GM21529 (cell line): ENCODE results near the gene CCDC57.
"Not testable (repeated sequence)": the region's sequence is repeated elsewhere in the genome, so short reads cannot be mapped to it uniquely, and the experiment has no call there.

Experiments
- ATAC-seq: cut with Tn5 transposase; IDR thresholded peaks from one replicate; pipeline ENCODE4 v1.9.1; 2021; ENCODE audit not compliant: unreplicated experiment

The CCDC57 gene

DNA sequence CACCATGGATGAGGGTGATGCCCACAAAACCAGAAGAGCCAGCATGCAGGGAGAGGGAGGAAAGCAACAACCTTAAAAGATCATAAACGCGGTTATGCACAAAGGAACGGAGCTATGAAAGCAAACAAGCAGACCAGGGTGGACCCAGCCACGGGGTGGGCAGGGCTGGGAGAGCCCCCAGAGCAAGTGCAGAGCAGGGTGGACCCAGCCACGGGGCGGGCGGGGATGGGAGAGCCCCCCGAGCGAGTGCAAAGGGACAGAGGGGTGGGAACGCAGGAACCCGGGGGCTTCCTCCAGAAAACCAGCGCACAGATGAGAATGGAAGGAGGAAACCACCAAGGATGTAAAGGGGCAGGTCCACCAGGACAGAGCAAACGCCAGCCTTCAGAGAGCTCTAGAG is 33.2 kb downstream of the CCDC57 start:
- ATAC-seq: no peak

DNA sequence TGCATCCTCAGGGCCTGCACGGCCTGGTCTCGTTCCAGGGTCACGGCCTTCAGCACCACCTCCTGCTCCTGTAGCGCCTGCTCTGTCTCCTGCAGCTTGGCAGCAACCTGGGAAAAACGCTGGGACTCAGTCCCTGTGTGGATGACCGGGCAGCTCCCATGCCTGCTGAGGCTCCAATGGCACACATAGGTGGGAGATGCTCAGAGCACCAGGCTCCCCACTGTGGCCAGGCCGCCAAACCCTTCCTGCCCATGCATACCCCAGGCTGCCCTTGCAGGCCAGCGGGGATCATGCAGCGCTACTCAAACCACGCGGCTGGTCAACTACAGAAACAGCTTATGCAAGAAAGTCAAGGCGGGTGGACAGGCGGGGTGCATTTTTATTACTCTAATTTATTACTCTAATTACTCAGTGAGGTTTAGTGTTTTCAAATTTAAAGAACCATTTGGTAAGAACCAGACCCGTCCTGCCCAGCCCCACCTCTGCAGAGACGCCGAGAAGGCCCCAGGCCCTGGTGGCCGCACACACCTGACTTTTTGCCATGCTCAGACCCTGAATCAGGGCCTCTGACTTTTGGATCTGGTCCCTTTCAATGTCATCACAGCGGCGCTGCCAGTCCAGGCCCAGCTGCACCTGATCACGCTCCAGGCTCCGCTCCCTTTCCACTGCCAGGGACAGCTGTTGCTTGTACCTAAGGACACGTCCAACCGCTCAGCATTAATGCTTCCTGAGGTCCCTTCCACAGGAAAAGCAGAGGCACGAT is 34.0 kb downstream of the CCDC57 start:
- no peak for ATAC-seq

DNA sequence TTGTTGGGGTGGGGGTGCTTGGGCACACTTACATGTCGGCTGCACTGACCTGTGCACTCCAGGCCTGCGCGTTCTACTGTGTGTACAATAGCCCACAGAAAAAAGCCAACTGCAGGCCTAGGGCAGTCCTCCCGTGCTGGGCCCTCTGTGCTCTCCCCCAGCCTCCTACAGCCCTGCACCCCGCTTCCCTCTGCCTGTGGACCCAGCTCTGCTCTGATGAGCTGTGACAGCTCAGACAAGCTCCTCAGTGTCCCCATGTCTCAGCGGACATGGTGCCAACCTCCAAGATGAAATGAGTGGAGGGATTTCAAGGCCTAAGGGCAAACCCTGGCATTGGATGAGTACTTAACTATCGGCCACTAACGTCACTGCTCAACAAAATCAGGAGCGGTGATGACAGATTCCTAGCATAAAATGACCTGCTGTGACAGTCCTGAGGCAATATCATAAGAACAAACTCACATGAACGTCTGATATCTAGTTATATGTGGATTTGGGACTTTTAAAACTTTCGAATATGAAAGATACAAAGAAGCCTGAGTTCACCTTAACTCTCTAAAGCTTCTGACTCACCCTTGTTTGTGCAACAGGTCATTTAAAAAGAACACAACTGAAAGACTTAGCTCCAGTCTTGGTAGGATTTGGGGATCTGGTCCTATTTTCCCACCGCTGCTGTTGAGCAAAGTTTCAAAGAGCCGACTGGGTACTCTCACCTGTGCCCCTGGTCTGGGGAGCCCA is 34.7 kb downstream of the CCDC57 start:
- ATAC-seq: no peak

DNA sequence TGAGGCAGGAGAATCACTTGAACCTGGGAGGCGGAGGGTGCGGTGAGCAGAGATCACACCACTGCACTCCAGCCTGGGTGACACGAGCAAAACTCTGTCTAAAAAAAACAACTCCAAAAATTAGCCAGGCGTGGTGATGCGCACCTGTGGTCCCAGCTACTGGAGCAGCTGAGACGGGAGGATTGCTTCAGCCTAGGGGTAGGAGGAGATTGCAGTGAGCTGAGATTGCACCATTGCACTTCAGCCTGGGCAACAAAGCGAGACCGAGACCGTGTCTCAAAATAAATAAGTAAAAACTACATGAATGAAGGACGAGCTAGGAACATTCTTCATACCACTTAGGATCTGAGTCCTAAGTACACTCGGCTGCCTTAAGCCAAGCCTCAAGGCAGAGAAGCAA is 35.4 kb downstream of the CCDC57 start:
- no peak for ATAC-seq

DNA sequence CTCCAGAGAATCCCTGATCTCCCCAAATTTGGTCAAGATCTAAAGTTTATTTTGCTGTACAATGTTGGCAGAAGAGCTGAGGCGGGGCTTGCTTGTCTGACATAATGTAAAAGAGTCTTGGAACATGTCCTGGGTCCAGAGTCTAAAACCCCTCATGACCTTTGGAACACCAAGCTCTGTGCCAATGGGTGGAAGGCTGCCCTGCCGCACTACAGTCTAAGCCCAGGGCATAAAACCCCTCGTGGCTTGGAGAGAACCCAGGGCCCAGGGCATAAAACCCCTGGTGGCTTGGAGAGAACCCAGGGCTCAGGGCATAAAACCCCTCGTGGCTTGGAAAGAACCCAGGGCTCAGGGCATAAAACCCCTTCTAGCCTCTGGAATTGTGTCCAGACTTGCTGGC is 36.7 kb downstream of the CCDC57 start:
- ATAC-seq: no peak

DNA sequence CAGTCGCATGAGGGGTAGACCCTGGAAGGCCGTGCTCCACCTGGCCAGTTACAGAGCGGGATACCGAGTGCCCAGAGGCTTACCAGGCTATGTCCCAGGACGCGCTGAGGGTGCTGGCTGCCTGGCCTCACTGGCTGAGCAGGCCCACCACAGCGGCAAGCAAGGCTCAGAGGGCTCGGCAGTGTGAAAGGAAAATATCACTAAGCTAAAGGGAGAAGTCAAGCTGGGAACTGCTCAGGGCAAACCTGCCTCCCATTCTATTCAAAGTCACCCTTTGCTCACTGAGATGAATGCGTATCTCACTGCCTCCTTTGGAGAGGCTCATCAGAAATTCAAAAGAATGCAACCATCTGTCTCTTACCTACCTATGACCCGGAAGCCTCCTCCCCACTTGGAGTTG is 37.4 kb downstream of the CCDC57 start:
- no peak for ATAC-seq

DNA sequence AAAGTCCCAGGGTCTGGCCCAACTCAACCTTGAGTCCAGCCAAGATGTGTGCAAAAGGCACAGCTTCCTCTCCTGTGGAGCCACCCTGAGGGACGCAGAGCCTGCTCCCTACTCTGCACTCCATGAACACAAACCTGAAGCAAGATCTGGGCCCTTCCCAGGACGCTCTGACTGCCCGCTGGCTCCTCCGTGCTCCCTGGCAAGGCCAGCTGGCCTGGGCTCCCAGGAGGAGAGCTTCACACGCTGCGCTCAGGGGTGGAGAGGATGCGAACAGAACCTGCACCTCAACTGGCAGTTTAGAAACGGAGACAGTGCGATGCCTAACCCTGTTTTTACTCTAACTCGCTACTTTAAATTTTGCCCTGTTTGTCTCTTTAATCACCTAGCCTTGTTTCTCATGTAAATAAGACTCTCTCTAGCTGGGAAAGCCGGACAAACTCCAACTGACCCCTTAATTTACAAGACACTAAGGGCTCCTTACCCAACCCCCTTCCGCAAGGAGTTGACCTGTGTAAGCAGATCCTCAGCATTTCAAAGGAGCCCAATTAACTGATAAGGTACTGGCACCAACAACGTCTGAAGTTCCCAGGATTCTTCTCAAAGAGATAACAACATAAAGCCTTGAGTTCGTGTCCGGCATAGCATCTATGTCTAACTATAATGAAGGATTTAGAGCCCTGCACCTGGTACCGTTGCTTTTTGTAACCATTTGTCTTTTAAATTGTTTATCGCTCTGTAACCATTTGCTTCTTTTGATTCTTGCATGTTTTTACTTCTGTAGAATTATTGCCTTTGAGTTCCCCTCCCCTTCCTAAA is 38.4 kb downstream of the CCDC57 start:
- not testable (repeated sequence) for ATAC-seq

DNA sequence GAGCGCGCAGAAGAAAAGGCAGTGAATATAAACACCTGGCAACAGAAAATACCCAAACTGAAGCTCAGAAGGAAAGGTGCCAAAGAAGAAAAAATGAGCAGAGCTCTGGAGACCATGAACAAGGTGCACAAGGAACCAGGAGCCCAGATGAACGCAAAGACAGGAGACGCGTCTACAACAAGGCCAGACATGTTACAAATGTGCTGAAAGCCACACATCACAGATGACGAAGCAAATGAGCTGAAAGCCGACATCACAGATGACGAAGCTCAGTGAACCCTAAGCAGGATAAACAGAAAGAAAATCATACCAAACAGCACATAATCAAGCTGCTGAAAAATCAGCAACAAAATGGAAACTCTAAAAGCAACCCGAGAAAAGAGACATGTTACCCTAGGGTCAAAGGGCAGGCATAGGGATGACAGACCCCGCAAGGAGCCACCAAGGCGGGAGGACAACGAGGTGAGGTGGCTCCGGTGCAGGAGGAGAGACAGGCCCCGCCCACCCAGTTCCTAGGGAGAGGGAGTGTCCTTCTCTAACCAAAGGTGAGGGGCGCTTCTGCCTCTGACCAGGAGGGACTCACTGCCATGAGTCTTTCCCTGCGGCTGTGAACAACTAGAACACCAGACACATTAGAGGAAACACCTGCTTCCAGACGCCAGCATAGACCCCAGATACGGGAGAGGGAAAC is 39.1 kb downstream of the CCDC57 start:
- no peak for ATAC-seq

DNA sequence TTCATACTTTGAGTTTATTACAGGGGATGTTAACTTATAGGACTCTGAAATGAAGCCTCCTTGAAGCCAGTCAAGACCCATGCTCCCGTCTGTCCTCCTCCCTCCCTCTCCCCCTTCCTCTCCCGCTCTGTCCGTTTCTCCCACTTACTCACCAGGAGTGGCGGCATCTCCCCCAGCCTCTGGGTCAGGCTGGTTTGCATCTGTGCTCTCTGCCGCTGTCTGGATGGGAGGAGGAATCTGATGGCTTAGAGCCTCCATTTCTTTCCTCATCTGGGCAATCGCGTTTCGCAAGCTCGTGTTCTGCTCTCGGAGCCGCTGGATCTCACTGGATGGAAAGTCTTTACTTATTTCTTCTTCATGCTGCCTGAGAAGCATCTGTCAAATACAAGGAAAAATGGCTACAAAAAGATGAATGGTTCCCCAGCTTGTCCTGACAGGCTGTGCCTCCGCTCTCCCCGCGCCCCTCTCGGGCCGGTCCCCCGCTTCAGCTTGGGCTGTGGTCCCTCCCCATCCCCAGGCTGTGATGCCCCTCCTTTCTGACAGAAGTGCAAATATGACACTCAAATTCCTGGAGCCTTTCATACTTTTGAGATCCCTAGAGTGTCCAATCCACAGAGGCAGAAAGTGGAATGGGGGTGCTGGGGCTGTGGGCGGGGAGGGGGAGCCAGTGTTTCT is 40.0 kb downstream of the CCDC57 start:
- ATAC-seq: no peak

DNA sequence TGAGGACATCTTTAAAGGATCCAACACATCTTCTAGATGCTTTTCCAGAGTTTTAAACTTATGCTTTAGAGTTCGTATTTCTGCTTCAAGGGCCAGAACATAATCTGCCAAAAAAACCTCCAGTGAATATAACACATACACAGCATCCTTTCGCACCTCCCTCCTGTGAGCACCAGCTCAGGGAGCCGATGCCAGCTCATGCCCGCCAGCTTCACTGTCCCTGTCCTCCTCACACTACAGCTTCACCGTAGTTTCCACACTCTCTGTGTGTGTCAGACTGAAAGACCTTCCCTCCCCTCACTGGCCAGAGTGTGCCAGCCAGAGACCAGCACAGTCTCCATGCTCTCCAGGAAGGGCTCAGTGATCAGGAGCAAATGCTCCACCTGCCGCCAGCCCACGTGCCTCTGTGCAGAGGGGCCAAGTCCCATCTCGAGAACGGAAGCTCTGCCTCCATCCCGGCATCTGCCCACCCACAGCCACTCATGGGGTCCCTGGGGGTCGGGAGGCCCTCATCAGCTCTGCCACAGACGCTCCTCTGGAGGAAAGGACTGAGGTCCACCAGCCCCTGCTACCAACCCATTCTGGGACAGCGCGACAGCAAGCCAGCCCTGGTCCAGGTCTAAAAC is 40.8 kb downstream of the CCDC57 start:
- ATAC-seq: no peak

DNA sequence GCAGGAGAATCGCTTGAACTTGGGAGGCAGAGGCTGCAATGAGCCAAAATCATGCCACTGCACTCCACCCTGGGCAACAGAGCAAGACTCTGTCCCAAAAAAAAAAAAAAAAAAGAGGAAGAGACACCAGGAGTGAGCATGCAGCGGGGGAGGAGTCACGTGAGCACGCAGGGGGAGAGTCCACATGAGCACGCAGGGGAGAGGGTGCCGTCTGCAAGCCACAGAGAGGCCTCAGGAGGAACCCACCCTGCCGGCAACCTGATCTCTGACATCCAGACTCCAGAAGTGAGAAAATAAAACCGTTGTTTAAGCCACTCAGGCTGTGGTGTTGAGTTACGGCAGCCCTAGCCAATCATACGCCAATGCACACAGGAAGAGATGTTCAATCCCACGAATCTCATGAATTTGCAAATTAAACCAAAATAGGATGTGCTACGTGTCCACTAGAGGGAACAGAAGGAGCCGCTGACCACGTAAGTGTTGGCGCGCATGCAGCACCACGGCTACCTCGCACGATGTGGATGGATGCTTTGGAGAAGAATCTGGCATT is 42.2 kb downstream of the CCDC57 start:
- no peak for ATAC-seq

DNA sequence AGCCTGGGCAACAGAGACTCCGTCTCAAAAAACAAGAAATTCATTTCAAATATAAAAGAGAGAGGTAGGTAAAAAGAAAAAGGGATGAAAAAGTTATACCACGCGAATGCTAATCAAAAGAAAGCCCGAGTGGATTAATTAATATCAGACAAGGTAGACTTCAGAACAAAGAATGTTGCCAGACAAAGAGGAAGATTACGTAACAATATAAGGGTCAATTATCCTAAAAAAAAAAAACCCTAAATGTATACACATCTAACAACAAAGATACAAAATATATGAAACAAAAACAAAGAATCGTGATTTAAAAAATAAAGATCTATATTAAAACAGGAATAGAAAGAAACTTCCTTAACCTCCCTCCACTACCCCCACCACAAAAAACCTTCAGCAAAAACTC is 44.1 kb downstream of the CCDC57 start:
- ATAC-seq: no peak

DNA sequence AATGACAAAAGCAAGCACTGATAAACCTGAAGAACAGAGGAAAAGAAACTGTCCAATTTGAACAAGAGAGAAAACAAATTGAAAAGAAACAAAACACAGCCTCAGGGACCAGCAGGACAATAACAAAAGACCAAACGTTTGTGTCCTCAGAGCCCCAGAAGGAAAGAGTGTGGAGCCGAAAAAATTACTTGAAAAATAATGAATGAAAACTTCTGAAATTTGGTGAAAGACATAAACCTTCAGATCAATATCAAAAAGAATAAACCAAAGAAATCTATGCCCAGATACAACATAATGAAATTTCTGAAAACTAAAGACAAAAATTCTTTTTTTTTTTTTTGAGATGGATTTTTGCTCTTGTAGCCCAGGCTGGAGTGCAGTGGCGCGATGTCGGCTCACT is 45.6 kb downstream of the CCDC57 start:
- ATAC-seq: no peak

DNA sequence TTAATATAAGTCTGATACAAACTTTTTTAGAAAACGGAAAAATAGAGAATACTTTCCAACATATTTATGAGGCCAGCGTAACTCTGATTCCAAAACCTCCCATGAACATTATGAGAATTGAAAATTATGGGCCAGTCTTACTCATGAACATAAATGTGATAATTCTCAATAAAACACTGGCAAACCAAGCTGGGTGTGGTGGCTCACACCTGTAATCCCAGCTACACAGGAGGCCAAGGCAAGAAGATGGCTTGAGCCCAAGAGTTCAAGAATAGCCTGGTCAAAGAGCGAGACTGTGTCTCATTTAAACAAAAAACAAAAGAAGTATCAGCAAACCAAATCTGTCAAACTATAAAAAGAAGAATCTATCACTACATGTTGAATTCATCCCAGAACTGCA is 47.8 kb downstream of the CCDC57 start:
- ATAC-seq: no peak

DNA sequence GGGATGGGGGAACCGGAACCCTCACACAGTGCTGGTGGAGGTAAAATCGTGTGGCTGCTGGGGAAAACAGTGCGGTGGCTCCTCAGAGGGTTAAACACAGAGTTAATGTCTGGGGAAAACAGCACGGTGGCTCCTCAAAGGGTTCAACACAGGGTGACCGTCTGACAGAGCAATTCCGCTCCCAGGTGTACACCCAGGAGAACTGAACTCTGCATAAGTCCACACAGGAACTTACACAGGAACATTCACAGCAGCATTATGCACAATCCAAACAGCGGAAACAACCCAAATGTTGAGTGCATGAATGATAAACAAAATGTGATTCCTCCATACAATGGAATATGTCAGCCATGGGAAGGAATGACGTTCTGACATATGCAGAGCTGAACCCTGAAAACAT is 51.4 kb downstream of the CCDC57 start:
- no peak for ATAC-seq

DNA sequence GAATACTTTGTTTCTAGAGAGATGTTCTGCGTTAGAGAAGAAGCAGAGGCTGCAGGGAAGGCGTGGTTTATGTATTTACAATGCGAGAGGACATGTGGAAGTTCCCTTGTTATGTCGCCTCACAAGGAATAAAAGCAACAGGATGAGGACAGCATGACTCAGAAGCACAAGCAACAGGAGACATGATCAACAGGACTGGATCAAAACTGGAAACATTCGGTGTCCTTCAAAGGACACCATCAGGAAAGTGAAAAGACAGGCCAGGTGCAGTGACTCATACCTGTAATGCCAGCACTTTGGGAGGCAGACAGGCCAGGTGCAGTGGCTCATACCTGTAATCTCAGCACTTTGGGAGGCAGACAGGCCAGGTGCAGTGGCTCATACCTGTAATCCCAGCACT is 52.6 kb downstream of the CCDC57 start:
- ATAC-seq: no peak

DNA sequence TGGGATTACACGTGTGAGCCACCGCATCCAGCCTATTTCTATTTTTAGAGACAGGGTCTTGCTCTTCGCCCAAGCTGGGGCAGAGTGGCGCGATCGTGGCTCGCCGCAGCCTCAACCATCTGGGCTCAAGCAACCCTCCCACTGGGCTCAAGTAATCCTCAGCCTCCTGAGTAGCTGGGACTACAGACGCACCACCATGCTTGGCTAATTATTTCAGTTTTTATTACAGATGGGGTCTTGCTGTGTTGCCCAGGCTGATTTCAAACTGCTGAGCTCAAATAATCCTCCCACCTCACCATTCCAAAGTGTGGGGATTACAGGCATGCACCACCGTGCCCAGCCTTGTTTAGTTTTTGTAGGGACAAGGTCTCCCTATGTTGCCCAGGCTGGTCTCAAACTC is 53.8 kb downstream of the CCDC57 start:
- no peak for ATAC-seq

DNA sequence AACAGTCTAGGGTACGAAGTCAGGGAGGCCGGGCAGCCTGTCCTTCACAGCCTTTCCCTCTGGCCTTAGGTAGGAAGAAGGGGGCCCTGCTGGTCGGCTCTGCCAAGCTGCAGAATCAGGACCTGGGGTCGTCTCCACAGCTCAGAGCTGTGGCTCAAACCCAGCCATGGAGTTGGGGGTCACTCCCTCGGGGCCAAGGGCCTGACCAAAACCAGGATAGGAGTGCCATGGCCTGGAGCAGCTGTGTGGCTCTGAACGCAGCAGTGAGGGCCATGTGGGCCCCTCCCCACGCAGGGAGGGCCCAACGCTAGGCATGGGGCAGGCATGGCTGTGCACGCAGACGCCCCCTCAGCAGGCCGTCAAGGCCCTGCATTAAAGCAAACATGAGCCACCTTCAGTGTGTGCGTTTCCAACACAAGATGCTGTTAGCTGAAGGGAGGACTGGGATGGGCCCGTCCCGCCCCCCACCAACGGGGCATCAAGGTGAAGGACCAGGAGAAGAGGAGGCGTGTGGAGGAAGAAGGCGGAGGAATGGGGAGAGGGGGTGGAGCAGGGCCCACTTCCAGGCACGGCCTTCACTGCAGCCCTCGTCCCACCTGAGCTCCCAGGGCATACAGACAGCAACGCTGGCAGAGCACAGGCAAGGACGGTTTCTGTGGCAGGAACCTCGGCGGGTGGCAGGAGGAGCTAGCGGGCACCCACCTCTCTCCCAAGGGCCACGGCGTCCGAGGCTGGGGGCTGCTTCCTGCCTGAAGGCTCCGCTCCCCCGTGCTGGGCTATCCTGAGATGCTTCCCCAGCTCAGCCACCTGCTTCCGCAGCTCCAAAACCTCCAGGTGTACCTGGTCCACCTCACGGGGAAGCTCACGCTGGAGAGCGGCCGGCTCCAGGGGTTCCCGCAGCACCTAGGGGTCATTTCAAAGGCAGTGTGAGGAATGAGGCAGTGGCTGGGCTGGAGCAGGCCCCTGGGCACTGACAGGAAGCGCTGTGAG is 55.3 kb downstream of the CCDC57 start:
- no peak for ATAC-seq
